Measurements from ENCODE around the gene PLP1. TPM values are rescaled to one million over a fixed set of nuclear protein-coding genes. Genes with fewer than 3 reads are reported as not detected.

PLP1 gene
- total and polyA plus RNA-seq, 12 donors = 0.17 to 10.6 (median 6.1) TPM

GRCh38 chrX:103730796-103731493 is 45.7 kb upstream of the PLP1 start:
- Histone ChIP-seq H3K27ac (no peak overlapping the region), H3K4me1 (replicated peaks in 1 of 2) (no peaks in the 10 kb centered on the region), H3K36me3 (replicated peaks in 1 of 2) (no peaks in the 10 kb centered on the region), H3K4me3 (no peak overlapping the region), H3K9me3 (replicated peaks in 1 of 3) (no peaks in the 10 kb centered on the region), H3K27me3 (peaks cover 15% of the 10 kb centered on the region)
- WGBS, 4 donors = 50 to 55% (median 51%) methylated on average over 6 to 8 of the region's 8 CpGs
- TF ChIP-seq POLR2A (IDR thresholded peaks at IDR 0.05) = no peak
- no peak for TF ChIP-seq CTCF (IDR thresholded peaks at IDR 0.05)
- intact Hi-C loops (cut with DNase I) = no loop called here
- peak in 1 of 7 donors; percentile 47 for DNase-seq

- H3K4me1 ChIP-seq (replicated peaks in 1 of 2) = no peaks in the 10 kb centered on the region
- peaks cover 15% of the 10 kb centered on the region for H3K27me3 ChIP-seq
- no peak for DNase-seq
- WGBS, 4 donors = 88 to 100% (median 92%) methylated on average over 1 of the region's 1 CpG
- no peak for TF ChIP-seq POLR2A (IDR thresholded peaks at IDR 0.05)
- TF ChIP-seq CTCF (IDR thresholded peaks at IDR 0.05) = no peak
- no peaks in the 10 kb centered on the region for H3K36me3 ChIP-seq (replicated peaks in 1 of 2)
- intact Hi-C loops (cut with DNase I) = no loop called here
- no peaks in the 10 kb centered on the region for H3K9me3 ChIP-seq (replicated peaks in 1 of 3)
- H3K4me3 ChIP-seq = no peak overlapping the region
- H3K27ac ChIP-seq = no peak overlapping the region
These were observed 43.6 kb upstream of the PLP1 start for GRCh38 chrX:103733017-103733416.

GRCh38 chrX:103734125-103734760 is 42.4 kb upstream of the PLP1 start:
- H3K4me3 ChIP-seq = no peak overlapping the region
- no peaks in the 10 kb centered on the region for H3K9me3 ChIP-seq (replicated peaks in 1 of 3)
- TF ChIP-seq POLR2A (IDR thresholded peaks at IDR 0.05) = no peak
- no peak for TF ChIP-seq CTCF (IDR thresholded peaks at IDR 0.05)
- H3K4me1 ChIP-seq (replicated peaks in 1 of 2) = no peaks in the 10 kb centered on the region
- H3K27ac ChIP-seq = no peak overlapping the region
- 48 to 68% (median 61%) methylated on average over 3 to 4 of the region's 4 CpGs for WGBS, 4 donors
- H3K36me3 ChIP-seq (replicated peaks in 1 of 2) = no peaks in the 10 kb centered on the region
- intact Hi-C loops (cut with DNase I) = no loop called here
- peaks cover 4% of the 10 kb centered on the region for H3K27me3 ChIP-seq
- DNase-seq = no peak

- TF ChIP-seq POLR2A (IDR thresholded peaks at IDR 0.05) (no peak), CTCF (IDR thresholded peaks at IDR 0.05) (no peak)
- H3K9me3 ChIP-seq (replicated peaks in 1 of 3) = no peaks in the 10 kb centered on the region
- peaks cover 3% of the 10 kb centered on the region for H3K27me3 ChIP-seq
- H3K4me3 ChIP-seq = no peak overlapping the region
- H3K36me3 ChIP-seq (replicated peaks in 1 of 2) = no peaks in the 10 kb centered on the region
- H3K4me1 ChIP-seq (replicated peaks in 1 of 2) = no peaks in the 10 kb centered on the region
- no peak for DNase-seq
- intact Hi-C loops (cut with DNase I) = no loop called here
- H3K27ac ChIP-seq = no peak overlapping the region
These were observed 38.9 kb upstream of the PLP1 start for GRCh38 chrX:103737696-103738095.
